HCT116 (cell line): ENCODE measurements around the gene ELOF1.

Experiments
- ATF3 ChIP-seq: IDR thresholded peaks from 2 replicates; pipeline ENCODE4 v1.6.1; 2012
- CTCF ChIP-seq, 3 experiments: fragments of 200-600 bp in 1 of 3; sonication (generic) in 1 of 3; IDR thresholded peaks in 2 of 3; conservative IDR thresholded peaks in 1 of 3; 2 replicates each; pipeline ENCODE4 v1.5.1; 2012 to 2017; ENCODE audit warnings: low read depth in 2 of 3, low read length in 2 of 3, antibody characterized with exemption in 1 of 3, borderline replicate concordance in 1 of 3, control low read depth in 1 of 3, mild to moderate bottlenecking in 1 of 3, mixed read lengths in 1 of 3, mixed run types in 1 of 3, moderate library complexity in 1 of 3; ENCODE audit not compliant: insufficient read depth in 1 of 3
- EZH2 ChIP-seq: fragments of 200-600 bp; sonication (generic); IDR thresholded peaks from 2 replicates; pipeline ENCODE4 v1.6.1; 2017; ENCODE audit warnings: antibody characterized with exemption, mixed run types
- EZH2phosphoT487 ChIP-seq: fragments of 200-600 bp; IDR thresholded peaks from 2 replicates; pipeline ENCODE4 v1.6.1; 2018; ENCODE audit warnings: antibody characterized with exemption, borderline replicate concordance
- RAD21 ChIP-seq: IDR thresholded peaks from 2 replicates; pipeline ENCODE4 v1.6.1; 2012; ENCODE audit warnings: low read depth, mild to moderate bottlenecking
- REST ChIP-seq: IDR thresholded peaks from 2 replicates; pipeline ENCODE4 v1.6.1; 2012; ENCODE audit warnings: low read depth
- YY1 ChIP-seq: IDR thresholded peaks from 2 replicates; pipeline ENCODE4 v1.6.1; 2011; ENCODE audit warnings: low read length, low read depth, moderate library complexity, mild to moderate bottlenecking; ENCODE audit not compliant: insufficient replicate concordance; ENCODE audit errors: extremely low read depth
- ZFX ChIP-seq: fragments of 450-650 bp; IDR thresholded peaks from 2 replicates; pipeline ENCODE4 v1.6.1; 2017
- ZNF274 ChIP-seq: fragments of 200-500 bp; sonication (Bioruptor generic); IDR thresholded peaks from 2 replicates; pipeline ENCODE4 v1.6.1; 2014; ENCODE audit warnings: mild to moderate bottlenecking, low read depth, low read length, inconsistent platforms

GRCh38 chr19:11539495-11540365 lies 19.3 kb downstream of the ELOF1 start:
- no peak for TF ChIP-seq ZFX
- no peak for TF ChIP-seq CTCF (IDR thresholded peaks at IDR 0.05 in 2 of 3, conservative IDR thresholded peaks at IDR 0.05 in 1 of 3; ENCODE audit: borderline replicate concordance in 1 of 3, insufficient read depth in 1 of 3, low read depth in 2 of 3, low read length in 2 of 3)
- TF ChIP-seq ATF3, result no peak
- TF ChIP-seq EZH2, result no peak
- no peak for TF ChIP-seq ZNF274
- no peak for TF ChIP-seq EZH2phosphoT487
- TF ChIP-seq YY1, result no peak
- no peak for TF ChIP-seq RAD21
- no peak for TF ChIP-seq REST
